Rectal smooth muscle tissue (tissue), 1 donor: ENCODE results near the gene PRPF40A.
"Not testable (repeated sequence)": the region's sequence is repeated elsewhere in the genome, so short reads cannot be mapped to it uniquely, and the experiment has no call there.

Experiments used
- H3K27ac ChIP-seq: one replicate; pipeline ENCODE4 v1.7.0; 2013; ENCODE audit warnings: low read depth, low read length, inconsistent platforms
- H3K27me3 ChIP-seq: one replicate; pipeline ENCODE4 v1.7.0; 2013; ENCODE audit warnings: low read length; ENCODE audit not compliant: control insufficient read depth, insufficient read depth
- H3K36me3 ChIP-seq: one replicate; pipeline ENCODE4 v1.7.0; 2013; ENCODE audit warnings: low read length; ENCODE audit not compliant: control insufficient read depth, insufficient read depth
- H3K4me1 ChIP-seq: one replicate; pipeline ENCODE4 v1.7.0; 2013; ENCODE audit warnings: low read length; ENCODE audit not compliant: control insufficient read depth, insufficient read depth
- H3K4me3 ChIP-seq: one replicate; pipeline ENCODE4 v1.7.0; 2013; ENCODE audit warnings: low read length
- H3K9ac ChIP-seq: one replicate; pipeline ENCODE4 v1.7.0; 2013; ENCODE audit warnings: low read length

PRPF40A gene

GRCh38 chr2:152717228-152718075 lies at the start of gene PRPF40A:
Gene PRPF40A, minus strand, starts transcription at chr2:152717461. Its CDS starts 22 bp downstream, at chr2:152717439.
- peaks cover 9% of the 10 kb centered on the region for H3K4me1 ChIP-seq

GRCh38 chr2:152766928-152767327 lies 49.7 kb upstream of the PRPF40A start:
- Histone ChIP-seq H3K27me3 (no peaks in the 10 kb centered on the region), H3K4me3 (no peak overlapping the region), H3K4me1 (no peaks in the 10 kb centered on the region), H3K9ac (no peak overlapping the region), H3K36me3 (peaks cover 2% of the 10 kb centered on the region), H3K27ac (no peak overlapping the region)

More at GRCh38 chr2:152717228-152718075, at the start of gene PRPF40A:
- H3K27ac ChIP-seq, result peak within 1 kb of the TSS; percentile 95
- no peaks in the 10 kb centered on the region for H3K36me3 ChIP-seq
- no peaks in the 10 kb centered on the region for H3K27me3 ChIP-seq
- H3K4me3 ChIP-seq, result peak within 1 kb of the TSS; percentile 97
- peak within 1 kb of the TSS; percentile 95 for H3K9ac ChIP-seq

- H3K36me3 ChIP-seq, result peaks cover 2% of the 10 kb centered on the region
- no peaks in the 10 kb centered on the region for H3K4me1 ChIP-seq
- no peak overlapping the region for H3K27ac ChIP-seq
- H3K4me3 ChIP-seq, result no peak overlapping the region
- H3K9ac ChIP-seq, result no peak overlapping the region
- H3K27me3 ChIP-seq, result no peaks in the 10 kb centered on the region
Measured at GRCh38 chr2:152763651-152764050, 46.4 kb upstream of the PRPF40A start.

DNA sequence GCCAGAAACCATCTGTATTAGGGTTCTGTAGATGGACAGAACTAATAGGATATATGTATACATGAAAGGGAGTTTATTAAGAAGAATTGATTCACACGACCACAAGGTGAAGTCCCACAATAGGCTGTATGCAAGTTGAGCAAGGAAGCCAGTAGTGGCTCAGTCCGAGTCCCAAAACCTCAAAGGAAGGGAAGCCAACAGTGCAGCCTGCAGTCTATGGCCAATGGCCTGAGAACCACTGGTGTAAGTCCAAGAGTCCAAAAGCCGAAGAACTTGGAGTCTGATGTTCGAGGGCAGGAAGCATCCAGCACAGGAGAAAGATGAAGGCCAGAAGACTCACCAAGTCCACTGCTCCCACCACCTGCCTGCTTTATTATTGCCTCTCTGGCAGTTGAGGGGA lies 45.9 kb upstream of the PRPF40A start:
- H3K4me3 ChIP-seq, H3K9ac ChIP-seq, H3K27ac ChIP-seq, H3K36me3 ChIP-seq, H3K27me3 ChIP-seq, H3K4me1 ChIP-seq: not testable (repeated sequence)

- no peaks in the 10 kb centered on the region for H3K4me1 ChIP-seq
- H3K9ac ChIP-seq, result no peak overlapping the region
- no peak overlapping the region for H3K4me3 ChIP-seq
- no peaks in the 10 kb centered on the region for H3K27me3 ChIP-seq
- peaks cover 2% of the 10 kb centered on the region for H3K36me3 ChIP-seq
- H3K27ac ChIP-seq, result no peak overlapping the region
Measured at GRCh38 chr2:152762202-152762601, 44.9 kb upstream of the PRPF40A start.

GRCh38 chr2:152761214-152761613 lies 44.0 kb upstream of the PRPF40A start:
- Histone ChIP-seq H3K36me3 (peaks cover 2% of the 10 kb centered on the region), H3K27ac (no peak overlapping the region)

GRCh38 chr2:152759290-152760072 lies 42.2 kb upstream of the PRPF40A start:
- Histone ChIP-seq H3K27ac (no peak overlapping the region), H3K27me3 (no peaks in the 10 kb centered on the region), H3K9ac (no peak overlapping the region), H3K4me1 (no peaks in the 10 kb centered on the region), H3K36me3 (peaks cover 7% of the 10 kb centered on the region), H3K4me3 (no peak overlapping the region)

More at GRCh38 chr2:152761214-152761613, 44.0 kb upstream of the PRPF40A start:
- H3K4me1 ChIP-seq, result no peaks in the 10 kb centered on the region
- no peak overlapping the region for H3K4me3 ChIP-seq
- no peaks in the 10 kb centered on the region for H3K27me3 ChIP-seq
- H3K9ac ChIP-seq, result no peak overlapping the region

GRCh38 chr2:152755029-152755428 lies 37.8 kb upstream of the PRPF40A start:
- H3K27ac ChIP-seq, result no peak overlapping the region
- H3K36me3 ChIP-seq, result peaks cover 5% of the 10 kb centered on the region
- H3K4me1 ChIP-seq, result no peaks in the 10 kb centered on the region

GRCh38 chr2:152747751-152748150 lies 30.5 kb upstream of the PRPF40A start:
- not testable (repeated sequence) for H3K4me1 ChIP-seq, H3K36me3 ChIP-seq, H3K27ac ChIP-seq, H3K9ac ChIP-seq, H3K27me3 ChIP-seq, H3K4me3 ChIP-seq

More at GRCh38 chr2:152755029-152755428, 37.8 kb upstream of the PRPF40A start:
- Histone ChIP-seq H3K9ac (no peak overlapping the region), H3K27me3 (no peaks in the 10 kb centered on the region), H3K4me3 (no peak overlapping the region)

DNA sequence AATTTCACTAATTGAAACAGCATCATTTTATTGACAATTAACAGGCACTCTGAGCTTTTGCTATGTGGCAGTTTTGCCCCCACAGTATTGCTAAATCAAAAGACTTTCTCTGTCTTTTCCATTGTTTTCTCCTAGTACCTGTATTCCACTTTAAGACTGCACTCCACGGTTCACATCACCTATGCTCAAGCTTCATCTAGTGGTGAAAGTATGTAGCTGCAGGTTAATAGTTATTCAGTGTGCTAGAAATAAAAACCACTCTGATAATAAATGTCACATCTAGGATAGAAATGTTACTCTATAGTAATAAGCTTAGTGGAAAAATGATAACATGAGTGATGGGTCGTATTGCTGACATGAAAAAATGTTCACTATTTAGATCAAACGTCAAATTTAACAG lies 25.7 kb upstream of the PRPF40A start:
- Histone ChIP-seq H3K4me3 (no peak overlapping the region), H3K27ac (no peak overlapping the region), H3K4me1 (no peaks in the 10 kb centered on the region), H3K27me3 (no peaks in the 10 kb centered on the region), H3K36me3 (no peaks in the 10 kb centered on the region), H3K9ac (no peak overlapping the region)

GRCh38 chr2:152740743-152741328 lies 23.6 kb upstream of the PRPF40A start:
- no peak overlapping the region for H3K27ac ChIP-seq
- H3K9ac ChIP-seq, result no peak overlapping the region
- H3K4me3 ChIP-seq, result no peak overlapping the region
- H3K36me3 ChIP-seq, result peaks cover 2% of the 10 kb centered on the region
- H3K4me1 ChIP-seq, result no peaks in the 10 kb centered on the region
- no peaks in the 10 kb centered on the region for H3K27me3 ChIP-seq

GRCh38 chr2:152739705-152740104 lies 22.4 kb upstream of the PRPF40A start:
- not testable (repeated sequence) for H3K4me3 ChIP-seq, H3K4me1 ChIP-seq, H3K27ac ChIP-seq, H3K36me3 ChIP-seq, H3K27me3 ChIP-seq, H3K9ac ChIP-seq
